ENCODE data around the gene C15orf39.
"Not testable (repeated sequence)": the region's sequence is repeated elsewhere in the genome, so short reads cannot be mapped to it uniquely, and the experiment has no call there.

The C15orf39 gene

GRCh38 chr15:75258620-75259343 lies 57.1 kb downstream of the C15orf39 start:
- H3K36me3 ChIP-seq (ENCODE audit: insufficient read depth); H3K27me3 ChIP-seq (ENCODE audit: insufficient read depth, low read depth); H4K20me1 ChIP-seq (ENCODE audit: insufficient read depth); H3K9ac ChIP-seq; H3K4me3 ChIP-seq (IDR thresholded peaks at IDR 0.05; ENCODE audit: insufficient read depth, low read depth, low read length); H3K4me2 ChIP-seq; H3K27ac ChIP-seq; H2AFZ ChIP-seq (ENCODE audit: low read depth); H3K79me2 ChIP-seq (ENCODE audit: insufficient read depth, low read depth); H3K4me1 ChIP-seq (ENCODE audit: low read depth, poor library complexity, severe bottlenecking): not testable (repeated sequence)

- not testable (repeated sequence) for H3K27ac ChIP-seq; H3K4me2 ChIP-seq; H3K4me1 ChIP-seq (ENCODE audit: low read depth, poor library complexity, severe bottlenecking); H3K79me2 ChIP-seq (ENCODE audit: insufficient read depth, low read depth); H3K9ac ChIP-seq; H4K20me1 ChIP-seq (ENCODE audit: insufficient read depth); H2AFZ ChIP-seq (ENCODE audit: low read depth); H3K27me3 ChIP-seq (ENCODE audit: insufficient read depth, low read depth); H3K36me3 ChIP-seq (ENCODE audit: insufficient read depth); H3K4me3 ChIP-seq (IDR thresholded peaks at IDR 0.05; ENCODE audit: insufficient read depth, low read depth, low read length)
Measured at GRCh38 chr15:75259873-75260272, 58.2 kb downstream of the C15orf39 start.

All from KMS-11 (cell line).